Pancreas (tissue), 10 donors: Measurements from ENCODE around the gene SKP2. TPM values are rescaled to one million over a fixed set of nuclear protein-coding genes. Genes with fewer than 3 reads are reported as not detected.

ENCODE experiments used
- ATAC-seq, 4 donors: fragments of 200-7000 bp; cut with Tn5 transposase; one replicate each; pipeline versions ENCODE4 v1.8.0 to v1.9.1; 2020; ENCODE audit warnings: mild to moderate bottlenecking in 4 of 4, moderate library complexity in 4 of 4
- DNase-seq, 6 donors: peaks; one replicate each; pipeline ENCODE4 v3.0.0-alpha.2; 2020
- FAIRE-seq: peaks from 2 replicates; lab custom pipeline; 2012; peaks lifted over from hg19 to GRCh38; lab: Jason Lieb, UNC
- H3K27ac ChIP-seq, 4 donors: fragments of 200-600 bp; sonication (generic); 1 replicate in 3 of 4; 2 replicates in 1 of 4; pipeline versions ENCODE4 v1.5.0 to v1.8.0; 2020
- H3K27me3 ChIP-seq, 4 donors: fragments of 200-600 bp; one replicate each; pipeline ENCODE4 v1.8.0; 2021
- H3K36me3 ChIP-seq, 3 donors: fragments of 200-600 bp; sonication (generic) in 1 of 3; one replicate each; pipeline versions ENCODE4 v1.5.0 to v1.8.0; 2020 to 2021
- H3K4me1 ChIP-seq, 3 donors: fragments of 200-600 bp; one replicate each; pipeline ENCODE4 v1.8.0; 2021
- H3K4me3 ChIP-seq, 4 donors: fragments of 200-600 bp; sonication (generic) in 2 of 4; one replicate each; pipeline versions ENCODE4 v1.5.0 to v1.8.0; 2020 to 2021
- H3K9me3 ChIP-seq, 4 donors: fragments of 200-600 bp; one replicate each; pipeline ENCODE4 v1.8.0; 2021
- CTCF ChIP-seq, 4 donors: fragments of 200-600 bp; sonication (generic) in 3 of 4; IDR thresholded peaks; one replicate each; pipeline versions ENCODE4 v1.5.0 to v1.8.0; 2021; ENCODE audit warnings: antibody characterized with exemption in 4 of 4
- WGBS, 2 donors: extraction: QIAGEN DNeasy Blood & Tissue Kit; methylation state at CpG; one replicate each; pipeline ENCODE4 v1.1.7; 2013; 5-methylcytosine and 5-hydroxymethylcytosine counted together
- intact Hi-C, 3 donors: fragments of 100-400 bp; cut with DNase I; formaldehyde crosslinking; loops; one replicate each; pipeline versions ENCODE4 v1.11.1 to v1.14.2; 2022
- polyA plus RNA-seq, 2 donors: library from polyadenylated mRNA; stranded (reverse); fragments of 200-250 nt; gene quantifications; one replicate each; pipeline ENCODE4 v1.2.3, GENCODE V29; 2013
- total RNA-seq, 6 donors: library from RNA; stranded (reverse); fragmentation: NEBNext Ultra II Directional in 4 of 6; extraction: Animal tissue kit (Norgen Biotek cat#: 25700) in 4 of 6; gene quantifications; one replicate each; pipeline versions ENCODE4 v1.2.1 to v1.2.4, GENCODE V29; 2021 to 2023
- donor health status: healthy with polysubstance abuse.
- donor health status: DM: no; HTN: no; CAD: no; lungs with moderate emphysema.
- donor health status: DM: no; HTN: no; CAD: no.
- donor health status: control.
- donor health status: control.
- donor health status: Bipolar disorder and iron deficiency.
- donor health status: DM: yes; HTN: yes; CAD: no.
- donor health status: DM: no; HTN: no; CAD: no.
- donor health status: DM: no; HTN: no; CAD: no.
- donor health status: DM: yes; HTN: yes; CAD: no.

SKP2 gene
- total and polyA plus RNA-seq, 8 donors, result 1.5 to 8.7 (median 4.0) TPM

- Histone ChIP-seq H3K27me3 (no peaks in the 10 kb centered on the region), H3K9me3 (no peaks in the 10 kb centered on the region), H3K4me1 (peaks cover 0 to 8% (median 0%) of the 10 kb centered on the region in 3 donors), H3K4me3 (no peak overlapping the region), H3K27ac (no peak overlapping the region), H3K36me3 (peaks cover 0 to 5% (median 0%) of the 10 kb centered on the region in 3 donors)
- peak; percentile 40 to 73 (median 56) for ATAC-seq
- 13 to 19% methylated on average over 1 of the region's 1 CpG for WGBS, 2 donors
- TF ChIP-seq CTCF (IDR thresholded peaks at IDR 0.05), result no peak
- intact Hi-C loops, result no loop called here
- DNase-seq, result no peak
- peak; percentile 13 for FAIRE-seq
These were observed 20.7 kb downstream of the SKP2 start for GRCh38 chr5:36172599-36172998.

- Histone ChIP-seq H3K9me3 (no peaks in the 10 kb centered on the region), H3K27me3 (no peaks in the 10 kb centered on the region), H3K4me1 (peaks cover 0 to 8% (median 0%) of the 10 kb centered on the region in 3 donors), H3K4me3 (no peak overlapping the region), H3K27ac (no peak overlapping the region), H3K36me3 (peaks cover 0 to 5% (median 0%) of the 10 kb centered on the region in 3 donors)
- no peak for DNase-seq
- intact Hi-C loops, result no loop called here
- WGBS, 2 donors, result 78 to 81% methylated on average over 2 of the region's 2 CpGs
- no peak for FAIRE-seq
- no peak for ATAC-seq
- TF ChIP-seq CTCF (IDR thresholded peaks at IDR 0.05), result no peak
These were observed 21.5 kb downstream of the SKP2 start for GRCh38 chr5:36173426-36173825.

GRCh38 chr5:36174119-36174518 is 22.2 kb downstream of the SKP2 start:
- ATAC-seq, result no peak
- no peak overlapping the region for H3K4me3 ChIP-seq
- 80 to 86% methylated on average over 3 of the region's 3 CpGs for WGBS, 2 donors
- H3K27ac ChIP-seq, result no peak overlapping the region
- no peaks in the 10 kb centered on the region for H3K27me3 ChIP-seq
- FAIRE-seq, result no peak
- intact Hi-C loops, result no loop called here
- H3K9me3 ChIP-seq, result no peaks in the 10 kb centered on the region
- no peak for DNase-seq
- H3K36me3 ChIP-seq, result peaks cover 0 to 5% (median 0%) of the 10 kb centered on the region in 3 donors
- H3K4me1 ChIP-seq, result peaks cover 0 to 8% (median 0%) of the 10 kb centered on the region in 3 donors
- no peak for TF ChIP-seq CTCF (IDR thresholded peaks at IDR 0.05)

- FAIRE-seq (no peak), DNase-seq (no peak), ATAC-seq (no peak)
- Histone ChIP-seq H3K4me3 (no peak overlapping the region), H3K9me3 (no peaks in the 10 kb centered on the region), H3K36me3 (peaks cover 0 to 5% (median 0%) of the 10 kb centered on the region in 3 donors), H3K4me1 (peaks cover 0 to 8% (median 0%) of the 10 kb centered on the region in 3 donors), H3K27me3 (no peaks in the 10 kb centered on the region), H3K27ac (no peak overlapping the region)
- intact Hi-C loops, result no loop called here
- WGBS, 2 donors, result 81 to 86% methylated on average over 5 of the region's 5 CpGs
- TF ChIP-seq CTCF (IDR thresholded peaks at IDR 0.05), result no peak
These were observed 23.1 kb downstream of the SKP2 start for GRCh38 chr5:36175043-36175442.

GRCh38 chr5:36177154-36177553 is 25.2 kb downstream of the SKP2 start:
- no peak for TF ChIP-seq CTCF (IDR thresholded peaks at IDR 0.05)
- H3K9me3 ChIP-seq, result no peaks in the 10 kb centered on the region
- ATAC-seq (no peak), FAIRE-seq (no peak), DNase-seq (no peak)
- H3K27me3 ChIP-seq, result no peaks in the 10 kb centered on the region
- H3K27ac ChIP-seq, result no peak overlapping the region
- peaks cover 0 to 8% (median 0%) of the 10 kb centered on the region in 3 donors for H3K4me1 ChIP-seq
- H3K36me3 ChIP-seq, result peaks cover 0 to 5% (median 0%) of the 10 kb centered on the region in 3 donors
- 69 to 72% methylated on average over 2 of the region's 2 CpGs for WGBS, 2 donors
- intact Hi-C loops, result no loop called here
- no peak overlapping the region for H3K4me3 ChIP-seq
